HCT116 (cell line): ENCODE measurements around the gene MAN2A2. TPM values are rescaled to one million over a fixed set of nuclear protein-coding genes. Genes with fewer than 3 reads are reported as not detected.

Experiments
- ATAC-seq: fragments of 200-7000 bp; cut with Tn5 transposase; 2 replicates; pipeline ENCODE4 v1.9.1; 2020; ENCODE audit warnings: mild to moderate bottlenecking, moderate library complexity
- BruUV-seq: library from RNA; stranded (reverse); fragments of 400-500 nt; replicated peaks from 2 replicates; lab custom pipeline; 2021; lab: Mats Ljungman, UMichigan
- CTCF ChIA-PET: fragments of 300-600 bp; sonication (Branson Sonifier 250); formaldehyde crosslinking; loops from one replicate; lab custom pipeline; 2021; ENCODE audit warnings: antibody characterized with exemption; lab: Charles Lee
- POLR2A ChIA-PET: fragments of 300-600, 350-600 bp; sonication (Branson Sonifier 250); formaldehyde crosslinking; loops from one replicate; lab custom pipeline; 2021; ENCODE audit warnings: antibody characterized with exemption; lab: Charles Lee
- RAD21 ChIA-PET, 2 experiments: fragments of 300-600 bp; sonication (Branson Sonifier 250); formaldehyde crosslinking; loops; one replicate each; lab custom pipeline; 2023; ENCODE audit warnings: low total read pairs in 2 of 2; ENCODE audit not compliant: uncharacterized antibody in 2 of 2, unreplicated experiment in 2 of 2, low non-redundant PET in 1 of 2; lab: Charles Lee
- DNase-seq: peaks from one replicate; pipeline ENCODE4 v3.0.0-alpha.2; 2010; ENCODE audit warnings: low read depth, low spot score
- H2AFZ ChIP-seq: fragments of 200-600 bp; shearing (Covaris generic), sonication (generic); 2 replicates; pipeline ENCODE4 v1.6.1; 2017; ENCODE audit warnings: low read depth, mixed run types, mixed read lengths, antibody characterized with exemption, low read length; ENCODE audit not compliant: poor library complexity, severe bottlenecking
- H3K27ac ChIP-seq: 2 replicates; pipeline ENCODE4 v1.5.1; 2012; ENCODE audit warnings: low read depth, low read length
- H3K27me3 ChIP-seq: fragments of 200-600 bp; sonication (generic); 2 replicates; pipeline ENCODE4 v1.6.1; 2016; ENCODE audit warnings: mixed run types, low read length, mixed read lengths; ENCODE audit not compliant: insufficient read depth
- H3K36me3 ChIP-seq, 2 experiments: fragments of 200-500 bp in 1 of 2; fragments of 200-600 bp in 1 of 2; sonication (Bioruptor generic) in 1 of 2; sonication (generic) in 1 of 2; 2 replicates each; pipeline versions ENCODE4 v1.5.1 to v1.6.1; 2014 to 2016; ENCODE audit warnings: low read length in 2 of 2, inconsistent platforms in 1 of 2, mixed read lengths in 1 of 2, mixed run types in 1 of 2; ENCODE audit not compliant: insufficient read depth in 2 of 2, control insufficient read depth in 1 of 2
- H3K4me1 ChIP-seq, 2 experiments: fragments of 200-600 bp in 1 of 2; sonication (generic) in 1 of 2; 2 replicates each; pipeline versions ENCODE4 v1.5.1 to v1.6.1; 2012 to 2017; ENCODE audit warnings: low read length in 2 of 2, inconsistent platforms in 1 of 2, mild to moderate bottlenecking in 1 of 2, mixed read lengths in 1 of 2, mixed run types in 1 of 2, moderate library complexity in 1 of 2; ENCODE audit not compliant: insufficient read depth in 2 of 2, control insufficient read depth in 1 of 2
- H3K4me2 ChIP-seq: fragments of 200-600 bp; sonication (generic); 2 replicates; pipeline ENCODE4 v1.6.1; 2017; ENCODE audit warnings: mixed run types, low read length, mixed read lengths
- H3K4me3 ChIP-seq, 2 experiments: fragments of 200-600 bp in 1 of 2; sonication (generic) in 1 of 2; replicated peaks in 1 of 2; 2 replicates each; pipeline ENCODE4 v1.5.1; 2011 to 2016; ENCODE audit warnings: low read length in 2 of 2, control low read depth in 1 of 2, low read depth in 1 of 2, mild to moderate bottlenecking in 1 of 2, mixed read lengths in 1 of 2, mixed run types in 1 of 2
- H3K79me2 ChIP-seq: fragments of 200-600 bp; sonication (generic); 2 replicates; pipeline ENCODE4 v1.6.1; 2017; ENCODE audit warnings: mild to moderate bottlenecking, mixed run types, low read length, moderate library complexity, mixed read lengths; ENCODE audit not compliant: insufficient read depth
- H3K9ac ChIP-seq: fragments of 200-600 bp; sonication (generic); 2 replicates; pipeline ENCODE4 v1.6.1; 2016; ENCODE audit warnings: low read length, mixed read lengths
- H3K9me2 ChIP-seq: fragments of 200-600 bp; sonication (generic), shearing (Covaris generic); 2 replicates; pipeline ENCODE4 v1.6.1; 2017; ENCODE audit warnings: mixed run types, mild to moderate bottlenecking, moderate library complexity; ENCODE audit not compliant: insufficient read depth
- H3K9me3 ChIP-seq, 2 experiments: fragments of 200-500 bp in 1 of 2; fragments of 200-600 bp in 1 of 2; sonication (Bioruptor generic) in 1 of 2; sonication (generic) in 1 of 2; 2 replicates each; pipeline ENCODE4 v1.6.1; 2014 to 2017; ENCODE audit warnings: low read length in 2 of 2, mixed read lengths in 2 of 2, inconsistent platforms in 1 of 2, low read depth in 1 of 2, mild to moderate bottlenecking in 1 of 2, mixed run types in 1 of 2, moderate library complexity in 1 of 2; ENCODE audit not compliant: control insufficient read depth in 1 of 2, insufficient read depth in 1 of 2
- H4K20me1 ChIP-seq: fragments of 200-600 bp; sonication (generic), shearing (Covaris generic); 2 replicates; pipeline ENCODE4 v1.6.1; 2017; ENCODE audit warnings: mixed run types, mild to moderate bottlenecking, moderate library complexity; ENCODE audit not compliant: insufficient read depth
- ELF1 ChIP-seq: IDR thresholded peaks from 2 replicates; pipeline ENCODE4 v1.6.1; 2012; ENCODE audit warnings: low read depth, borderline replicate concordance
- EZH2 ChIP-seq: fragments of 200-600 bp; sonication (generic); IDR thresholded peaks from 2 replicates; pipeline ENCODE4 v1.6.1; 2017; ENCODE audit warnings: antibody characterized with exemption, mixed run types
- EZH2phosphoT487 ChIP-seq: fragments of 200-600 bp; IDR thresholded peaks from 2 replicates; pipeline ENCODE4 v1.6.1; 2018; ENCODE audit warnings: antibody characterized with exemption, borderline replicate concordance
- FOSL1 ChIP-seq: IDR thresholded peaks from 2 replicates; pipeline ENCODE4 v1.6.1; 2012; ENCODE audit warnings: low read depth
- JUND ChIP-seq: IDR thresholded peaks from 2 replicates; pipeline ENCODE4 v1.6.1; 2012
- POLR2AphosphoS5 ChIP-seq: IDR thresholded peaks from 2 replicates; pipeline ENCODE4 v1.6.1; 2011; ENCODE audit warnings: mild to moderate bottlenecking, low read depth, low read length, moderate library complexity
- RAD21 ChIP-seq: IDR thresholded peaks from 2 replicates; pipeline ENCODE4 v1.6.1; 2012; ENCODE audit warnings: low read depth, mild to moderate bottlenecking
- SIN3A ChIP-seq: IDR thresholded peaks from 2 replicates; pipeline ENCODE4 v1.6.1; 2012; ENCODE audit warnings: low read depth
- SP1 ChIP-seq: IDR thresholded peaks from 2 replicates; pipeline ENCODE4 v1.6.1; 2012; ENCODE audit warnings: low read depth
- TCF7L2 ChIP-seq: IDR thresholded peaks from 2 replicates; pipeline ENCODE4 v1.7.0; 2011; ENCODE audit warnings: borderline replicate concordance, inconsistent platforms; ENCODE audit not compliant: insufficient read depth, insufficient read length; ENCODE audit errors: extremely low read depth
- ZFX ChIP-seq: fragments of 450-650 bp; IDR thresholded peaks from 2 replicates; pipeline ENCODE4 v1.6.1; 2017
- intact Hi-C: fragments of 100-400 bp; cut with micrococcal nuclease; formaldehyde crosslinking; loops from 2 replicates; pipeline ENCODE4 v1.10.0; 2022
- total RNA-seq: library from RNA; stranded (reverse); gene quantifications from one replicate; pipeline ENCODE4 v1.2.1, GENCODE V29; 2021; ENCODE audit not compliant: unreplicated experiment
- TF ChIP-seq, protein P1 (sequence below): IDR thresholded peaks from 2 replicates; pipeline ENCODE4 v1.6.1; 2012; ENCODE audit warnings: low read depth

The MAN2A2 gene
- total RNA-seq, 1 experiment from 2014 or later, result 44.9 TPM

GRCh38 chr15:90907051-90907660 lies 4.1 kb downstream of the MAN2A2 start:
- ChIA-PET CTCF (no interaction called here), RAD21 (no interaction called here), POLR2A (no interaction called here)
- Histone ChIP-seq H3K9ac (no peak overlapping the region), H3K9me3 (no peaks in the 10 kb centered on the region), H3K4me1 (peaks cover 2 to 11% of the 10 kb centered on the region in 2 experiments; a peak in 3 of 4 replicates), H2AFZ (no peak overlapping the region), H3K27me3 (no peaks in the 10 kb centered on the region), H3K36me3 (peaks cover 10 to 12% of the 10 kb centered on the region in 2 experiments; a peak in 3 of 4 replicates), H3K79me2 (no peaks in the 10 kb centered on the region), H3K9me2 (no peaks in the 10 kb centered on the region), H3K4me2 (no peak overlapping the region), H3K4me3 (no peak overlapping the region), H3K27ac (no peak overlapping the region), H4K20me1 (no peaks in the 10 kb centered on the region)
- TF ChIP-seq, protein P1, sequence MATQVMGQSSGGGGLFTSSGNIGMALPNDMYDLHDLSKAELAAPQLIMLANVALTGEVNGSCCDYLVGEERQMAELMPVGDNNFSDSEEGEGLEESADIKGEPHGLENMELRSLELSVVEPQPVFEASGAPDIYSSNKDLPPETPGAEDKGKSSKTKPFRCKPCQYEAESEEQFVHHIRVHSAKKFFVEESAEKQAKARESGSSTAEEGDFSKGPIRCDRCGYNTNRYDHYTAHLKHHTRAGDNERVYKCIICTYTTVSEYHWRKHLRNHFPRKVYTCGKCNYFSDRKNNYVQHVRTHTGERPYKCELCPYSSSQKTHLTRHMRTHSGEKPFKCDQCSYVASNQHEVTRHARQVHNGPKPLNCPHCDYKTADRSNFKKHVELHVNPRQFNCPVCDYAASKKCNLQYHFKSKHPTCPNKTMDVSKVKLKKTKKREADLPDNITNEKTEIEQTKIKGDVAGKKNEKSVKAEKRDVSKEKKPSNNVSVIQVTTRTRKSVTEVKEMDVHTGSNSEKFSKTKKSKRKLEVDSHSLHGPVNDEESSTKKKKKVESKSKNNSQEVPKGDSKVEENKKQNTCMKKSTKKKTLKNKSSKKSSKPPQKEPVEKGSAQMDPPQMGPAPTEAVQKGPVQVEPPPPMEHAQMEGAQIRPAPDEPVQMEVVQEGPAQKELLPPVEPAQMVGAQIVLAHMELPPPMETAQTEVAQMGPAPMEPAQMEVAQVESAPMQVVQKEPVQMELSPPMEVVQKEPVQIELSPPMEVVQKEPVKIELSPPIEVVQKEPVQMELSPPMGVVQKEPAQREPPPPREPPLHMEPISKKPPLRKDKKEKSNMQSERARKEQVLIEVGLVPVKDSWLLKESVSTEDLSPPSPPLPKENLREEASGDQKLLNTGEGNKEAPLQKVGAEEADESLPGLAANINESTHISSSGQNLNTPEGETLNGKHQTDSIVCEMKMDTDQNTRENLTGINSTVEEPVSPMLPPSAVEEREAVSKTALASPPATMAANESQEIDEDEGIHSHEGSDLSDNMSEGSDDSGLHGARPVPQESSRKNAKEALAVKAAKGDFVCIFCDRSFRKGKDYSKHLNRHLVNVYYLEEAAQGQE, result no peak
- DNase-seq, result no peak
- no peak for ATAC-seq
- intact Hi-C loops, result no loop called here
- BruUV-seq, result no TSS peak

- peaks cover 2 to 10% of the 10 kb centered on the region in 2 experiments; a peak in 3 of 4 replicates for H3K4me1 ChIP-seq
- no peaks in the 10 kb centered on the region for H3K9me2 ChIP-seq
- intact Hi-C loops, result no loop called here
- peaks cover 10 to 12% of the 10 kb centered on the region in 2 experiments; a peak in 3 of 4 replicates for H3K36me3 ChIP-seq
- POLR2A ChIA-PET, result no interaction called here
- ATAC-seq (no peak), DNase-seq (no peak)
- CTCF ChIA-PET, result interaction anchor here (1.3 kb wide), 1 partner anchor 15 kb away, joined by 3 read pairs; no protein-coding TSS in a partner anchor
- H4K20me1 ChIP-seq, result no peaks in the 10 kb centered on the region
- no peak for TF ChIP-seq SP1
- no peak for TF ChIP-seq FOSL1
- no peak for TF ChIP-seq SIN3A
- no peak for TF ChIP-seq EZH2
- no peak for TF ChIP-seq TCF7L2
- no peak for TF ChIP-seq ELF1
- no peak for TF ChIP-seq EZH2phosphoT487
- no peak for TF ChIP-seq ZFX
- no peak for TF ChIP-seq POLR2AphosphoS5
- TF ChIP-seq RAD21, result no peak
- TF ChIP-seq JUND, result no peak
- TF ChIP-seq, all 23 proteins: peak for 0
- Histone ChIP-seq H3K9me3 (no peaks in the 10 kb centered on the region), H3K4me3 (no peak overlapping the region), H2AFZ (no peak overlapping the region), H3K4me2 (no peak overlapping the region), H3K79me2 (no peaks in the 10 kb centered on the region), H3K27ac (no peak overlapping the region), H3K27me3 (no peaks in the 10 kb centered on the region), H3K9ac (no peak overlapping the region)
- RAD21 ChIA-PET, result no interaction called here
- no TSS peak for BruUV-seq
These were observed 4.9 kb downstream of the MAN2A2 start for GRCh38 chr15:90907838-90908507.
